Measurements from ENCODE around the gene NKX1-1.

- TF ChIP-seq CTCF (IDR thresholded peaks at IDR 0.05): no peak
- no peak for TF ChIP-seq RARB (CRISPR knock-in tag; IDR thresholded peaks at IDR 0.05)
- TF ChIP-seq EHMT2 (IDR thresholded peaks at IDR 0.05; ENCODE audit: low read depth): no peak
- no peak for TF ChIP-seq MAFK (IDR thresholded peaks at IDR 0.05; ENCODE audit: partially characterized antibody)
- no peak for TF ChIP-seq CEBPB (IDR thresholded peaks at IDR 0.05)
Measured at GRCh38 chr4:1451752-1452122, 45.5 kb upstream of the NKX1-1 start.
